ENCODE data around the gene ZNF581. TPM values are rescaled to one million over a fixed set of nuclear protein-coding genes. Genes with fewer than 3 reads are reported as not detected.
A peak's percentile ranks its signal among the peaks of the same experiment; 100 is the strongest.

ZNF581 gene
- total RNA-seq, 4 donors from 2014 or later: 16.3 to 27.1 (median 20.2) TPM

DNA sequence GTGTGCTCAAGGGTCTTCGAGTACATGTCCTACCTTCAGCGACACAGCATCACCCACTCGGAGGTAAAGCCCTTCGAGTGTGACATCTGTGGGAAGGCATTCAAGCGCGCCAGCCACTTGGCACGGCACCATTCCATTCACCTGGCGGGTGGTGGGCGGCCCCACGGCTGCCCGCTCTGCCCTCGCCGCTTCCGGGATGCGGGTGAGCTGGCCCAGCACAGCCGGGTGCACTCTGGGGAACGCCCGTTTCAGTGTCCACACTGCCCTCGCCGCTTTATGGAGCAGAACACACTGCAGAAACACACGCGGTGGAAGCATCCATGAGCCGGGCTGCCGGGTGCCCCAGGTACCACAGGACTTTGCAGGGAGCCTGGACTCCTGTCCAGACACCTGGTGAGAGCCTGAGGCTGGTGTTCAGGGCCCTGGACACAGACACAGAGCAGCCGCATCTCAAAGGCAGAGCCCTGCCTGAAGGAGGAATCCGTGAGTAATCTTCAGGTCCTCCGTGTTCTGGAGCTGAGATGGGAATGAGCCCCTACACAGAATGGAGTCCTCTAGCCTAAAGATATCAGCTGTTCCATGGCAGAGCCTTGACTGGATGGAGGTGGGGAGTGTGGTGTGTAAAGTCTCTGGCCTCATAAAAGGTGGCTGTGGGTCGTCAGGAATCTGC lies 1.5 kb downstream of the ZNF581 start:
- H3K27ac ChIP-seq: no peak overlapping the region
- WGBS: 80% methylated on average over 9 of the region's 28 CpGs
- peaks cover 69% of the 10 kb centered on the region for H3K4me1 ChIP-seq
- no peaks in the 10 kb centered on the region for H3K27me3 ChIP-seq
- no peaks in the 10 kb centered on the region for H3K9me3 ChIP-seq
- TF ChIP-seq EP300 (IDR thresholded peaks at IDR 0.05) (no peak), POLR2AphosphoS5 (IDR thresholded peaks at IDR 0.05) (no peak), POLR2A (IDR thresholded peaks at IDR 0.05) (no peak)
- TF ChIP-seq, protein P1, sequence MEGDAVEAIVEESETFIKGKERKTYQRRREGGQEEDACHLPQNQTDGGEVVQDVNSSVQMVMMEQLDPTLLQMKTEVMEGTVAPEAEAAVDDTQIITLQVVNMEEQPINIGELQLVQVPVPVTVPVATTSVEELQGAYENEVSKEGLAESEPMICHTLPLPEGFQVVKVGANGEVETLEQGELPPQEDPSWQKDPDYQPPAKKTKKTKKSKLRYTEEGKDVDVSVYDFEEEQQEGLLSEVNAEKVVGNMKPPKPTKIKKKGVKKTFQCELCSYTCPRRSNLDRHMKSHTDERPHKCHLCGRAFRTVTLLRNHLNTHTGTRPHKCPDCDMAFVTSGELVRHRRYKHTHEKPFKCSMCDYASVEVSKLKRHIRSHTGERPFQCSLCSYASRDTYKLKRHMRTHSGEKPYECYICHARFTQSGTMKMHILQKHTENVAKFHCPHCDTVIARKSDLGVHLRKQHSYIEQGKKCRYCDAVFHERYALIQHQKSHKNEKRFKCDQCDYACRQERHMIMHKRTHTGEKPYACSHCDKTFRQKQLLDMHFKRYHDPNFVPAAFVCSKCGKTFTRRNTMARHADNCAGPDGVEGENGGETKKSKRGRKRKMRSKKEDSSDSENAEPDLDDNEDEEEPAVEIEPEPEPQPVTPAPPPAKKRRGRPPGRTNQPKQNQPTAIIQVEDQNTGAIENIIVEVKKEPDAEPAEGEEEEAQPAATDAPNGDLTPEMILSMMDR (IDR thresholded peaks at IDR 0.05): no peak
- peak in 1 of 2 donors; percentile 55 for DNase-seq (ENCODE audit: low spot score in 2 of 2)
- peak overlapping the region; percentile 93 for H3K4me3 ChIP-seq
- peaks cover 13% of the 10 kb centered on the region for H3K36me3 ChIP-seq

DNA sequence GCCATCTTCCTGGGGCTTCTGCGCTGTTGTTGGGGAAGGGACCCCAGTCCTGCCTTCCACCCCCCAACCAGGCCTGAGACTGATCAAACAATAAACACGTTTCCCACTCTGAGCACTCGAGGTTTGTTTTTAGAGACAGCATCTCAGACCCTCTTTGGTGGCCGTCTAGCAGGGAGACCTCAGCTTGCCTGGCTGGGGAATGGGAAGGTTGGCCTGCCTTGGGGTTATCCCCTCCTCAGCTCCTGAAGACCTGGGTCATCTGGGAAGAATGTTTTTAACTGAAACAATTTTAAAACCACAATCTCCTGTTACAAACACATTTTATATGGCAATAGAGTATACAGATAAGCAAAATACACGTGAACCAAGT lies 2.0 kb downstream of the ZNF581 start:
- WGBS: 67% methylated on average over 5 of the region's 5 CpGs
- Histone ChIP-seq H3K36me3 (peaks cover 13% of the 10 kb centered on the region), H3K4me1 (peaks cover 64% of the 10 kb centered on the region), H3K4me3 (no peak overlapping the region), H3K27ac (no peak overlapping the region), H3K9me3 (no peaks in the 10 kb centered on the region), H3K27me3 (no peaks in the 10 kb centered on the region)
- TF ChIP-seq, protein P1 (IDR thresholded peaks at IDR 0.05): no peak
- no peak for TF ChIP-seq POLR2AphosphoS5 (IDR thresholded peaks at IDR 0.05)
- no peak for DNase-seq (ENCODE audit: low spot score in 2 of 2)

DNA sequence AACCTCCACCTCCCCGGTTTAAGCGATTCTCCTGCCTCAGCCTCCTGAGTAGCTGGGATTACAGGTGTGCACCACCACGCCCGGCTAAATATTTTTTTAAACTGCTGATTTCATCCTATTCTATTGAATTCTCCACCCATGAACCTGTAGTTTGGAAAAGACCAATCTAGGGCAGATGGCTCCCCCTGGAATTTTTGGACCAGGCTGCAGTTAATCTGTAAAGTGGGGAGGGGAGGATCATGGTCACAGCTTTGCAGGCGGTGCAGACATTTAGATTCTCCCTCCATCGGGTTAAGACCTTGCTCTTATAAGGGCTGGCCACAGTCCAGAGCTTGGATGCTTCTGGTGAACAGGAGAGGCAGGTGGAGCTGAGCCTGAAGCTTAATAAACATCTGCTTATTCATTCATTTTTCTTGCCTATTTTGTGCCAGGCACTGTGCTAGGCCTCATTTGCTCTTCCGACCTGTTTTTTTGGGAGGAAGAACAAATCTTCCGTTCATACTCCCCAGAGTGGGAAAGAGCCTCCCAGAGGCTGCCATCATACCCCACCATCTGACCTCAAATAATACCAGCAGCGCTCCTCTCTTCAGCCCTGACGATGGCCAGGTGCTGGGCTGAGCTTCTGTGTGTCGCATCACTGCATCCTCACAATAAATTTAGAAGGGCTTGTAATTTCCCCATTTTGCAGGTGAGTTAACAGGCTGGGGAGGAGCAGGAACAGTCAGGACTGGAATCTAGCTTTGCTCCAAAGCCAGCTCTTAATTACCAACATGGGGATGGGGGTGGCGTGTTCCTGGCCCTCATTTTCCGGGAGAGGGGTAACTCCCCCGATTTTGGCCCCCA lies 3.7 kb downstream of the ZNF581 start:
- WGBS: 48% methylated on average over 14 of the region's 14 CpGs
- Histone ChIP-seq H3K27me3 (no peaks in the 10 kb centered on the region), H3K4me1 (peaks cover 55% of the 10 kb centered on the region), H3K36me3 (peaks cover 13% of the 10 kb centered on the region), H3K4me3 (peak overlapping the region; percentile 90), H3K9me3 (no peaks in the 10 kb centered on the region), H3K27ac (peak overlapping the region; percentile 82)
- no peak for DNase-seq (ENCODE audit: low spot score in 2 of 2)
- TF ChIP-seq, protein P1 (IDR thresholded peaks at IDR 0.05): no peak
- TF ChIP-seq EP300 (IDR thresholded peaks at IDR 0.05) (no peak), POLR2A (IDR thresholded peaks at IDR 0.05) (no peak), POLR2AphosphoS5 (IDR thresholded peaks at IDR 0.05) (no peak)

DNA sequence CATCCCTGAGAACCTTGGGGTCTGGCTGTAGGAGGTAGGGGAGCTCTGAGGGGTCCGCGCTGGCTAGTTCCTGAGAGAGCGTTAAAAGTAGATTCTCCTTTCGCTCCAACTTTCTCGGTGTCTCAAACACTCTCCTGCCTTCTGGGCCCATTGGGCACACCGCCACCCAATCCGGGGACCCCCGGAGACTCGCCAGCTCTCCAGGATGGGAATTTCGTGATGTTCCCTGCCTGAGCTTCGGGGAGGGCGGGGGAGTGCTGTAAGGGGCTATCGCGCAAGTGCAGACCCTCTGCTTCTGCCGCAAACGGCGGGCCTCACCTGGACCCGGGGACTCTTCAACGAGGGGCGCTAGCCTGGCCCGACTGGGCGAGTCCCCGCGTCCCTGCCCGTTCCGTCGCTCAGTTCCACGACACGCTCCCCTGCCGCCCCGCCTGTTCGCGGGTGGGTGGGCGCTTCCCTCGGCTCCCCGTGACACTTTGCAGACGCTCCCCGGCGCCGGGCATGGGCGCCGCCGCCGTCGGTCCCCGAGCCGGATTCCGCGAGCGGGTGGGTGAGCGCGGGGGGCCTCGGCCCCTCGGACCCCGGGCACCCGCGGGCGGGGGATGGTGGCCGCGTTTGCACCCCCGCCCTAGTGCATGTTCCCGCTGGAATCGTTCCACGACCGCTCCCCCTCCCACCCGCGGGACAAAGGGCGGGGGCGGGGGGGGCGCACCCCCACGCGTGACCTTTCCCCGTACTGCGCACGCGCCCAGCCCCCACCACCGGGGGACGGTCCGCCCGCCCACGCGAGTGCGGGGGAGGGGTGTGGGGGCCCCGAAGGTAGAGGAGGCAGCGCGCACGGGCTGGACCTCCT lies 4.5 kb downstream of the ZNF581 start, which contains the start of gene CCDC106:
Gene CCDC106 (plus strand): TSS at position 481 of the 853 bp plus-strand sequence. CDS start 835 bp downstream, outside the sequence.
- WGBS: 1% methylated on average over 55 of the region's 87 CpGs
- peak in 1 of 2 donors; percentile 72 for DNase-seq (ENCODE audit: low spot score in 2 of 2)
- peak within 1 kb of the TSS; percentile 82 for H3K27ac ChIP-seq
- H3K4me3 ChIP-seq: peak within 1 kb of the TSS; percentile 90
- TF ChIP-seq, protein P1 (IDR thresholded peaks at IDR 0.05): no peak
- no peak for TF ChIP-seq EP300 (IDR thresholded peaks at IDR 0.05)
- TF ChIP-seq POLR2A (IDR thresholded peaks at IDR 0.05): no peak
- TF ChIP-seq POLR2AphosphoS5 (IDR thresholded peaks at IDR 0.05): no peak
- peaks cover 49% of the 10 kb centered on the region for H3K4me1 ChIP-seq
- H3K36me3 ChIP-seq: peaks cover 13% of the 10 kb centered on the region
- H3K9me3 ChIP-seq: no peaks in the 10 kb centered on the region
- no peaks in the 10 kb centered on the region for H3K27me3 ChIP-seq

All from suprapubic skin (tissue), 4 donors.